ENCODE data around the gene CNPY2.
"Not testable (repeated sequence)": the region's sequence is repeated elsewhere in the genome, so short reads cannot be mapped to it uniquely, and the experiment has no call there.

Gene CNPY2

DNA sequence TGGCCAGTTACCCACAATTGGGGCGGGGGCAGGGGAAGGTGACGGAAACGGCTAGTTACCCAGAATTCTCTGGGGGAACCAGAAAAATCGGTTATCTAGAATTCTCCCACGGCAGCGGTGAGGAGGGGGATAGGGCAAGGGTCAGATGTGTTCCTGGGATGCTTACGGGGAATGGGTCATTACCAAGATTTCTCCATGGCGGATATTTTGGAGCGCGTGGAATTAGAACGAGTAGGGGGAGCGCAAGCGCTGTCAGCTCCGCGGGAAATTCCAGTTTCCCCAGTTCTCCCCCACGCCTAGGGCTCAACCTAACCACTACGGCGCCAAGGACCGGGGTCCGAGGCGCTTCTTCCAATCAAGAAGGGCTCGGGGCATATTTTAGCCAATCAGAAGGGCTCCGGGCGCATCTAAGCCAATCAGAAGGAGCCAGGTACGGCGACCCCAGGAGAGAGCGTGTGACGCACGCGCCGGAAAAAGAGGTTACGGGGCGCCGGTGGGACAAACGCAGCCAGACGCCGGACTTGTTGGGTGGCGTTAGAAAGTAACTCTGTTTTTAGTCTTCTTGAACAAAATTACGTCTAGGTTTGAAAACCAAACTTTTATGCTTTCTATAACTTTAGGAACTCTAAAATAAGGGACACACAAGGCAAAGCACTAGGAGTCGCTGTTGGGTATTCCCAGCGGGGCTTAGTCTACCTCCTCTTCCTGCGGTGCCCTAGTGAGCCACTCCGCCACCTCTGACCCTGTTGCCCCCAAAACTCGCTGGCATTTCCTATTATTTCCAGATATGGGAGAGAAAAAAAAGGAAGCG is 18.1 kb upstream of the CNPY2 start, which contains the start of gene PAN2:
Gene PAN2 (minus strand): TSS at position 322 of the 811 bp plus-strand sequence. CDS start 906 bp downstream, outside the sequence.
- peak; percentile 93 for DNase-seq

DNA sequence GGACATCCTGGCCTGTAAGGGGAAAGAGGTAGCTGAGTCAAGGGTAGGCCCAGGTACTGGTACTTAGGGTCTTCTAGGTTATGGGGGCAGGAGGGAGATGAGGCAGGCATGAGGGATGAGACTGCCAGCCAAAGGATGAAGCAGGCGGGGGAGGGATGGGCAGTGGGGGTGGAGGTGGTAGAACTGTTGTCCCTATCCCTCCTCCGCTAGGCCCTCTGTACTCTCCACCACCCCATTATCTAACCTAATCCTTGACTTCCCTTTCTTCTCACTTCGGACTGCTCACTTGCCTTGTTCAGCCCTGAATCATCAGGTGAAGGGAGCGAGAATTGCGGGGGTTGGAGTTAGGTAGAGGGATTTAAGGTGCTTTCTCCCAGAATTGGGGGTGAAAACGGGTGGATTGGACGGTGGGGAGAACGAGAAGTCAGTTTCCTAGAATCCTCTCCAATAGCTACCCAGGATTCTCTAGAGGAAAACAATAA is 17.4 kb upstream of the CNPY2 start:
- no peak for DNase-seq

DNA sequence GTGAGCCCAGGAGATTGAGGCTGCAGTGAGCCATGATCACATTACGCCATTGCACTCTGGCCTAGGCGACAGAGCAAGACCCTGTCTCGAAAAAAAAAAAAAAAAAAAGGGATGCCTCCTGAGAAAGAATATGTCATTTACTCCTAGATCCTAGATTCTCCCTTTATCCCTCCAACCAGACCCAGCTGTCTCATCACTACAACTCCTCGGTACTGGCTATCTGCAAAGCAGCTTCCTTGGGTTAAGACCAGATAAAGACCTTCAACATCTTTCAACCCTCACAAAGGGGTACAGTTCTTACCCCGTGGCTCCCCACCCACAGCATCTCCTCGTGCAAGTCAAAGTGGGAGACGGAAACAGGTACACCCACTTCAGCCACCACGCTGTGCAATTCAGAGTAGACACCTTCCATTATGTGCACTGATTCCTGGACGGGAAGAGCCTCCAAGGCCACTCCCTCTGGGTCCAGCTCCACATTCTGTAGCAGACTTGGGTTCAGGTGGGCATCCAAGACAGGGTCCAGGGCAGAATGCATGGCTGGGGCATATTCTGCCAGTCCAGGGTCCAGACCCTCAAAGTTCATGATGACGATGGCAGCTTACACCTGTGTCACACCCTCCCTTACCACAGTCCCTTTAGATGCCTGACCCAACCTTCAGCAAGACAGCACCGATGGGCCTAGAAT is 16.9 kb upstream of the CNPY2 start:
- DNase-seq: no peak

DNA sequence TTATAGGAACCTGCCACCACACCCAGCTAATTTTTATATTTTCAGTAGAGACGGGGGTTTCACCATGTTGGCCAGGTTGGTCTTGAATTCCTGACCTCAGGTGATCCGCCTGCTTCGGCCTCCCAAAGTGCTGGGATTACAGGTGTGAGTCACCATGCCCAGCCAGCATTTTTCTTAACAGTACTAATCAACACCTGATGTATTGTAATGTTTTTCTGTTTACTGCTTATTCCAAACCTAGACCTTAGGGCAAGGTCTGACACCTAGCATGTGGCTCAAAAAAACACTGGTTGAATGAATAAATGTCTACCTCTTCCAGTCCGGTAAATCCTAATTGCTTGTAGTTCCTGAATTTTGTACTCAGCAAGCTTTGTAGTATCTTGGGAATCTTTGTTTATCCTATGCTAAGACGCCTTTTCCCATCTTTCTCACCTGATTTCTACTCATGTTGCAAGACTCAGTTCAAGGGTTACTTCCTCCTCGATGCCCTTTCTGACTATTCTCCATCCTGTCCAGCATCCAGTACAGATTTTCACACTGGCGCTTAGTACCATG is 15.2 kb upstream of the CNPY2 start:
- DNase-seq: no peak

DNA sequence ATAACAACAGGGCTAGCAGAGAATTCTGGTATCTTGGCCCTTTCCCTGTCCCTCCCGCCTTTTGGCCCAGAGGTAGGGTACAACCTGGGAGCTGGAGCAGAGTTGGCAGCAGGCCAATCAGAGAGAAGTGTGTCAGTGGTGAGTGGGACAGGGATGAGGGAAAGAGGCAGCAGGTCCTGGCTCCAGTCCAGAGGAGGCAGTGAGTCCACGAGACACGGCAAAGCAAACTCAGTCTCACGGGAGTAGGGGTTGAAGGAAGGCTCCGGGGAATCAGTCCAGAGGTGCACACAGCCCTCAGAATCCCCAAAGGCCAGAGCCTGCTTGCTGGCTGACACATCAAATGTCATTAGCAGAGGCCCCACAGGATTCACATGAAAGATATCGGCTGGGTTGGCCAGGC is 10.7 kb upstream of the CNPY2 start:
- DNase-seq: no peak

GRCh38 chr12:56326126-56326525 is 10.3 kb upstream of the CNPY2 start:
- DNase-seq: no peak

DNA sequence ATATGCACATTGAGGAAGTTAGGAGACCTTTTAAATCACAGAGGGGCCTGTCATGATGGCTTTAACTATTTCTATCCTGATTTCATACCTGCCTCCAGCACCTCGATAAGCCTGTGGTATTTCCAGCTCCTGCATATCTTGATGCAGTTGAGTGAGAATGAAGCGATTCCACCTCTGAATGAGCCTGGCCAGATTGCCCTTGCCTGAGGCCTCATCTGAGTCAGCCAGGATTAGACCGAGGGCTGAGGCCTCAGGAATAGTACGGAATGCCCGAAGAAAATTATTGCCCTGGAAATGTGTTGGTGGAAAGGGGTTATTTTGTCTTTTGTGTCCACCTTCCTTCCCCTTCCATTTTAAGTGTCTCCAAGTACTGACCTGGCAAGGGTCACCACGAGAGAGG is 8.4 kb upstream of the CNPY2 start:
- DNase-seq: no peak

DNA sequence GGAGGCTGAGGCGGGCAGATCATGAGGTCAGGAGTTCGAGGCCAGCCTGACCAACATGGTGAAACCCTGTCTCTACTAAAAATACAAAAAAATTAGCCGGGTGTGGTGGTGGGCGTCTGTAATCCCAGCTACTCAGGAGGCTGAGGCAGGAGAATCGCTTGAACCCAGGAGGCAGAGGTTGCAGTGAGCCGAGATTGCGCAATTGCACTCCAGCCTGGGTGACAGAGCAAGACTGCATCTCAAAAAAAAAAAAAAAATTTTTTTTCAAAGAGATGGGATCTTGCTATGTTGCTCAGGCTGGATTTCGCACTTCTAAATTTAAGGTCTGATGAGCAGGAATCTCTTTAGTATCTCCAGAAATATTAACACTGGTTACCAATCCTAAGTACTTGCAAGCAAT is 5.8 kb upstream of the CNPY2 start:
- not testable (repeated sequence) for DNase-seq

DNA sequence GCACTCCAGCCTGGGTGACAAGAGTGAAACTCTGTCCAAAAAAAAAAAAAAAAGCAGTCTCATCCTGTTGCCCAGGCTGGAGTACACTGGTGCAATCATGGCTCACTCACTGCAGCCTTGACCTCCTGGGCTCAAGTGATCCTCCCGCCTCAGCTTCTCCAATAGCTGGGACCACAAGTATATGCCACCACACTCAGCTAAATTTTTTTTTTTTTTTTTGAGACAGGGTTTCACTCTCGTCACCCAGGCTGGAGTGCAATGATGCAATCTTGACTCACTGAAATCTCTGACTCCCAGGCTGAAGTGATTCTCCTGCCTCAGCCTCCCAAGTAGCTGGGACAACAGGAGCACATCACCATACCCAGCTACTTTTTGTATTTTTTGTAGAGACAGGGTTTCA is 5.2 kb upstream of the CNPY2 start:
- no peak for DNase-seq

GRCh38 chr12:56317675-56318074 is 1.9 kb upstream of the CNPY2 start:
- DNase-seq: no peak

DNA sequence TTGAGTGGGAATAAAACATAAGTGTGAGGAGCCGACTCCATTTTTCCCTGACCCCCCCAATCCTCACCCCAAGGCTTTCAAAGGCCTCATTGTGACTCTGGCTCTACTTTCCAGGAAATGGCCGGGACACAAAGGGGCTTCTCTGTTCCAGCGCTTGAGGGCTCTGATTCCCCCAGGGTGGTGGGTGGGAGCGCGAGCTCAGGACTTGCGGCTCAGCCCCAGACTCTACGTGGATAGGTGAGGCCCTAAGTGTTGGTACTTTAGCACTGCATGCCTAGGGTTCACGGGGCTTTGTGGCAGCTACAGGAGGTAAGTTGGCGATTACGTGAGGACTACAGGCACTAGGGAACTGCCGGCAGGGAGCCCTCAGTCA is 553 bp downstream of the CNPY2 start:
- DNase-seq: no peak

DNA sequence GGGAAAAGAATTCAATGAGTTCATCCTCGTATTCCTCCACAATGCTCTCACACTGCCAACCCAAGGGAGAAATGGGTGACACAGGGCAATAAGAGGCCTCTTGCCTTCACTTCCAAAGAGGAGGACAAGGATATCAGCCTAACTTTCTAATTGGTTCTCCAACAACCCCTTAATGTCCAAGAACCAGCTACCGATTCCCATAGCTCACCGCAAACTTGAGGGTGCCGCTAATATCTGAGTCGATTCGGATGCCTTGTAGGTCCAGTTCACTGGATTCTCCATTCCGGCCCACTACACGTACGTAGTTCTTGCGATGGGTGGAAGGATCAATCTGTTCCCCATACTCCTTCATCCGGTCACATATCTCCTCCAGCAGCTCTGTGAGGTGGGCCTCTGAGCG is 4.8 kb downstream of the CNPY2 start:
- no peak for DNase-seq

- no peak for DNase-seq
Observed at GRCh38 chr12:56308714-56309113, 7.1 kb downstream of the CNPY2 start.

DNA sequence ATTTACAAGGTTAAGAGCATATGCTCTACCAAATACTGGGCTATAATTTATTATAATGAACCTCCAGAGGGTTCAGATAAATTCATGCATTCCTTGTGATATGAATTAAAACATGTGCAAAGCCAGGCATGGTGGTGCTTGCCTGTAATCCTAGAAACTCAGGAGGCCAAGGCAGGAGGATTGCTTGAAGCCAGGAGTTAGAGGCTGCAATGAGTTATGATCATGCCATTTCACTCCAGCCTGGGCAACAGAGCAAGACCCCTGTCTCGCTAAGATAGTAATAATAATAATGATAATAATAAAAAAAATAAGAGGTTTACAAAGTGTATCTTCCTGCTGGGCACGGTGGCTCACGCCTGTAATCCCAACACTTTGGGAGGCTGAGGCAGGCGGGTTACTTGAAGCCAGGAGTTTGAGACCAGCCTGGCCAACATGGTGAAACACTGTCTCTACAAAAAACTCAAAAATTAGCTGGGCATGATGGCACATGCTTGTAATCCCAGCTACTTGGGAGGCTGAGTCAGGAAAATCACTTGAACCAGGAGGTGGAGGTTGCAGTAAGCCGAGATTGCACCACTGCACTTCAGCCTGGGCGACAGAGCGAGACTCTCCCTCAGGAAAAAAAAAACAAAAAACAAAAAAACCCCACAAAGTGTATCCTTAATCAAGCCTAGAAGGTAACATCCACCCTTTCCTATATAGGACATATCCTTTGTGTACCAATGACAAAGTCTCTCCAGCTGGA is 8.4 kb downstream of the CNPY2 start:
- DNase-seq: no peak

GRCh38 chr12:56304872-56305590 is 10.8 kb downstream of the CNPY2 start:
- DNase-seq: no peak

- DNase-seq: no peak
Observed at GRCh38 chr12:56304276-56304675, 11.5 kb downstream of the CNPY2 start.

GRCh38 chr12:56300644-56301464 is 14.9 kb downstream of the CNPY2 start:
- DNase-seq: no peak

GRCh38 chr12:56299853-56300643 is 15.7 kb downstream of the CNPY2 start, which contains the start of gene CS:
TSS of gene CS (minus strand) at chr12:56300330. CDS start at chr12:56300201, 129 bp downstream.
- DNase-seq: peak; percentile 97

GRCh38 chr12:56299308-56299852 is 16.4 kb downstream of the CNPY2 start:
- no peak for DNase-seq

DNA sequence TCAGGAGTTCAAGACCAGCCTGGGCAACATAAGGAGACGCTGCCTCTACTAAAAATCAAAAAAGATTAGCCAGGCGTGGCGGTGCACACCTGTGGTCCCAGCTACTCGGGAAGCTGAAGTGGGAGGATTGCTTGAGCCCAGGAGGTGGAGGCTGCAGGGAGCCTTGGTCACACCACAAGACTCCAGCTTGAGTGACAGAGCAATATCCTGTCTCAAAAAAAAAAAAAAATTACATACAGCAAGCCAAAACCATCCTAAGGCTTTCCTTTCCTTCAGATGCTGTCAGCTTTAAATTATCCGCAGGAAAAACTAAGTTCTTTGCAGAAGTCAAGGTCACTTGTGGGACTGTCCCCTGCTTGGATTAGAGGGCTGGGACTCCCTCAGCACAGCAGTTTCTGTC is 17.0 kb downstream of the CNPY2 start:
- DNase-seq: no peak

All from activated CD8-positive, alpha-beta memory T cell treated with anti-CD3 and anti-CD28 coated beads, Interleukin-2, amount 50 U/mL, for 48 hours (primary cell).